ENCODE measurements around the gene TLK2. TPM values are rescaled to one million over a fixed set of nuclear protein-coding genes. Genes with fewer than 3 reads are reported as not detected.
"Not testable (repeated sequence)": the region's sequence is repeated elsewhere in the genome, so short reads cannot be mapped to it uniquely, and the experiment has no call there.

The TLK2 gene
- total RNA-seq, 1 experiment from 2014 or later = 42.9 TPM

DNA sequence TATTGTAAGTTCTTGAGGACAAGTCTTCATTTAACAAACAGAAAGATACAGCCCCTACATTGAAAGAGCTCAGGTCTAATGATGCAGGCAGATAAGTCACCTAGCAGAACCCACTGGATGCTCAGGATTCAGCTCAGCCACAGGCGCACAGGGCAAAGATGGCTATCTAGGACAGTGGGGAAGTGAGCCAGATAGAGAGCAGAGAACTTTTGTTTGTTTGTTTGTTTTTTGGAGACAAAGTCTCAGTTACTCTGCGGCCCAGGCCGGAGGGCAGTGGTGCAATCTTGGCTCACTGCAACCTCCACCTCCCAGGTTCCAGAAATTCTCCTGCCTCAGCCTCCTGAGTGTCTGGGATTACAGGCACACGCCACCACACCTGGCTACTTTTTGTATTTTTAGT, 34.6 kb upstream of the TLK2 start (continued):
- TF ChIP-seq MYBL2 (CRISPR knock-in tag; IDR thresholded peaks at IDR 0.05) (no peak), USF1 (CRISPR knock-in tag; IDR thresholded peaks at IDR 0.05) (no peak), ZBTB21 (CRISPR knock-in tag; IDR thresholded peaks at IDR 0.05; ENCODE audit: borderline replicate concordance) (no peak), ZNF416 (CRISPR knock-in tag; IDR thresholded peaks at IDR 0.05) (no peak), NR2C2 (CRISPR knock-in tag; IDR thresholded peaks at IDR 0.05) (no peak), ELF4 (CRISPR knock-in tag; IDR thresholded peaks at IDR 0.05; ENCODE audit: low read depth) (no peak), JAZF1 (CRISPR knock-in tag; IDR thresholded peaks at IDR 0.05) (no peak)
- TF ChIP-seq, protein P1, sequence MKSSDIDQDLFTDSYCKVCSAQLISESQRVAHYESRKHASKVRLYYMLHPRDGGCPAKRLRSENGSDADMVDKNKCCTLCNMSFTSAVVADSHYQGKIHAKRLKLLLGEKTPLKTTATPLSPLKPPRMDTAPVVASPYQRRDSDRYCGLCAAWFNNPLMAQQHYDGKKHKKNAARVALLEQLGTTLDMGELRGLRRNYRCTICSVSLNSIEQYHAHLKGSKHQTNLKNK (CRISPR knock-in tag; IDR thresholded peaks at IDR 0.05) = no peak
- TF ChIP-seq, protein P2, sequence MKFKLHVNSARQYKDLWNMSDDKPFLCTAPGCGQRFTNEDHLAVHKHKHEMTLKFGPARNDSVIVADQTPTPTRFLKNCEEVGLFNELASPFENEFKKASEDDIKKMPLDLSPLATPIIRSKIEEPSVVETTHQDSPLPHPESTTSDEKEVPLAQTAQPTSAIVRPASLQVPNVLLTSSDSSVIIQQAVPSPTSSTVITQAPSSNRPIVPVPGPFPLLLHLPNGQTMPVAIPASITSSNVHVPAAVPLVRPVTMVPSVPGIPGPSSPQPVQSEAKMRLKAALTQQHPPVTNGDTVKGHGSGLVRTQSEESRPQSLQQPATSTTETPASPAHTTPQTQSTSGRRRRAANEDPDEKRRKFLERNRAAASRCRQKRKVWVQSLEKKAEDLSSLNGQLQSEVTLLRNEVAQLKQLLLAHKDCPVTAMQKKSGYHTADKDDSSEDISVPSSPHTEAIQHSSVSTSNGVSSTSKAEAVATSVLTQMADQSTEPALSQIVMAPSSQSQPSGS (CRISPR knock-in tag; IDR thresholded peaks at IDR 0.05; ENCODE audit: borderline replicate concordance, low read depth) = no peak
- TF ChIP-seq, protein P3, sequence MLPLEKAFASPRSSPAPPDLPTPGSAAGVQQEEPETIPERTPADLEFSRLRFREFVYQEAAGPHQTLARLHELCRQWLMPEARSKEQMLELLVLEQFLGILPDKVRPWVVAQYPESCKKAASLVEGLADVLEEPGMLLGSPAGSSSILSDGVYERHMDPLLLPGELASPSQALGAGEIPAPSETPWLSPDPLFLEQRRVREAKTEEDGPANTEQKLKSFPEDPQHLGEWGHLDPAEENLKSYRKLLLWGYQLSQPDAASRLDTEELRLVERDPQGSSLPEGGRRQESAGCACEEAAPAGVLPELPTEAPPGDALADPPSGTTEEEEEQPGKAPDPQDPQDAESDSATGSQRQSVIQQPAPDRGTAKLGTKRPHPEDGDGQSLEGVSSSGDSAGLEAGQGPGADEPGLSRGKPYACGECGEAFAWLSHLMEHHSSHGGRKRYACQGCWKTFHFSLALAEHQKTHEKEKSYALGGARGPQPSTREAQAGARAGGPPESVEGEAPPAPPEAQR (CRISPR knock-in tag; IDR thresholded peaks at IDR 0.05) = no peak

- DNase-seq (ENCODE audit: low spot score); POLR2A ChIA-PET; CTCF ChIA-PET; H3K4me1 Mint-ChIP-seq; H3K27ac Mint-ChIP-seq; H3K27me3 Mint-ChIP-seq (ENCODE audit: low read depth); H3K9me3 Mint-ChIP-seq; H3K4me3 Mint-ChIP-seq; ATAC-seq: not testable (repeated sequence)
- peaks cover 53% of the 10 kb centered on the region for H3K36me3 Mint-ChIP-seq
These were observed 32.8 kb upstream of the TLK2 start for GRCh38 chr17:62445791-62446190.

GRCh38 chr17:62452195-62452594, 26.4 kb upstream of the TLK2 start:
- ATAC-seq; DNase-seq (ENCODE audit: low spot score); H3K9me3 Mint-ChIP-seq; H3K4me1 Mint-ChIP-seq; POLR2A ChIA-PET; CTCF ChIA-PET; H3K27ac Mint-ChIP-seq; H3K4me3 Mint-ChIP-seq; H3K27me3 Mint-ChIP-seq (ENCODE audit: low read depth): not testable (repeated sequence)
- H3K36me3 Mint-ChIP-seq = peaks cover 21% of the 10 kb centered on the region

GRCh38 chr17:62453041-62453440, 25.6 kb upstream of the TLK2 start:
- H3K27me3 Mint-ChIP-seq (ENCODE audit: low read depth); H3K9me3 Mint-ChIP-seq; POLR2A ChIA-PET; DNase-seq (ENCODE audit: low spot score); H3K27ac Mint-ChIP-seq; ATAC-seq; H3K4me1 Mint-ChIP-seq; H3K4me3 Mint-ChIP-seq; CTCF ChIA-PET: not testable (repeated sequence)
- H3K36me3 Mint-ChIP-seq = peaks cover 13% of the 10 kb centered on the region

DNA sequence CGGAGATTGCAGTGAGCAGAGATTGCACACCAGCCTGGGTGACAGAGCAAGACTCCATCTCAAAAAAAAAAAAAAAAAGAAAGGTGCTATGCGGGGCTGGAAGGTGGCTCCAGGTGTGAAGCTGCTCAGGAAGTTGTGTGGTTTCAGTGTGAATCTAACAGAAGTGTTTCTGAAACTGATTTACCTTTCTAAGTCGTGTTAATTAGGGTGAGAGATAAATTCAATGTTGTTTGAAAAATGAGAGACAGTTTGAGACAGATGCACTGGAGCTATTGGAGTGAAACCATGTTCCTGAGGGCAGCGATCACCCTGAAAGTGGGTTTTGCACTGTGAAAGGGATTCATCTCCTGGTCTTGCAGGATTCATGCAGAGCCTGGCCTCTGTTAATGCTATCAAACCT, 25.0 kb upstream of the TLK2 start:
- H3K27ac Mint-ChIP-seq; CTCF ChIA-PET; H3K9me3 Mint-ChIP-seq; H3K36me3 Mint-ChIP-seq; H3K4me1 Mint-ChIP-seq; DNase-seq (ENCODE audit: low spot score); POLR2A ChIA-PET; H3K27me3 Mint-ChIP-seq (ENCODE audit: low read depth); H3K4me3 Mint-ChIP-seq; ATAC-seq: not testable (repeated sequence)

- H3K4me3 Mint-ChIP-seq; H3K27me3 Mint-ChIP-seq (ENCODE audit: low read depth); CTCF ChIA-PET; POLR2A ChIA-PET; H3K27ac Mint-ChIP-seq; H3K9me3 Mint-ChIP-seq; H3K36me3 Mint-ChIP-seq; H3K4me1 Mint-ChIP-seq; ATAC-seq; DNase-seq (ENCODE audit: low spot score): not testable (repeated sequence)
These were observed 24.5 kb upstream of the TLK2 start for GRCh38 chr17:62454111-62454510.
